Motor neuron (in vitro differentiated cells): ENCODE measurements around the gene EVA1C. TPM values are rescaled to one million over a fixed set of nuclear protein-coding genes. Genes with fewer than 3 reads are reported as not detected.

ENCODE experiments used
- ATAC-seq, 8 experiments: fragments of 200-7000 bp; cut with Tn5 transposase; replicated peaks in 6 of 8; 2 replicates each; pipeline ENCODE4 v1.8.0; 2021; ENCODE audit warnings: mild to moderate bottlenecking in 8 of 8, moderate library complexity in 8 of 8
- H3K27ac ChIP-seq, 2 donors: fragments of 250-450 bp; sonication (Bioruptor Pico); 2 replicates each; pipeline ENCODE4 v1.9.0; 2021; ENCODE audit warnings: antibody characterized with exemption in 2 of 2, mild to moderate bottlenecking in 2 of 2, moderate library complexity in 1 of 2
- H3K4me1 ChIP-seq, 2 donors: fragments of 250-450 bp; sonication (Bioruptor Pico); replicated peaks in 1 of 2; 2 replicates each; pipeline ENCODE4 v1.6.1; 2021; ENCODE audit warnings: antibody characterized with exemption in 2 of 2, mild to moderate bottlenecking in 2 of 2, moderate library complexity in 1 of 2
- H3K4me3 ChIP-seq, 5 donors: fragments of 250-450 bp; sonication (Bioruptor Pico); 2 replicates each; pipeline ENCODE4 v1.9.0; 2021; ENCODE audit warnings: antibody characterized with exemption in 5 of 5, mild to moderate bottlenecking in 5 of 5, moderate library complexity in 4 of 5
- WGBS, 10 experiments: fragments of 450-650 bp; shearing (Covaris generic); methylation state at CpG; one replicate each; pipeline ENCODE4 v1.0.0; 2022; 5-methylcytosine and 5-hydroxymethylcytosine counted together
- in situ Hi-C, 9 experiments: fragments of 400-800 bp; cut with MboI; loops; one replicate each; pipeline ENCODE4 v1.15.0; 2021; ENCODE audit warnings: low sequenced_read_pairs in 9 of 9, low pct_unique_long_range_greater_than_20kb in 2 of 9; ENCODE audit not compliant: unreplicated experiment in 9 of 9
- total RNA-seq, 8 experiments: library from RNA; unstranded; fragments of 300-600 nt; gene quantifications; 2 replicates each; pipeline versions ENCODE4 v1.2.3 to v1.2.4, GENCODE V29; 2022

EVA1C gene
- total RNA-seq, 8 experiments from 2014 or later: 0.13 to 45.4 (median 0.69) TPM

DNA sequence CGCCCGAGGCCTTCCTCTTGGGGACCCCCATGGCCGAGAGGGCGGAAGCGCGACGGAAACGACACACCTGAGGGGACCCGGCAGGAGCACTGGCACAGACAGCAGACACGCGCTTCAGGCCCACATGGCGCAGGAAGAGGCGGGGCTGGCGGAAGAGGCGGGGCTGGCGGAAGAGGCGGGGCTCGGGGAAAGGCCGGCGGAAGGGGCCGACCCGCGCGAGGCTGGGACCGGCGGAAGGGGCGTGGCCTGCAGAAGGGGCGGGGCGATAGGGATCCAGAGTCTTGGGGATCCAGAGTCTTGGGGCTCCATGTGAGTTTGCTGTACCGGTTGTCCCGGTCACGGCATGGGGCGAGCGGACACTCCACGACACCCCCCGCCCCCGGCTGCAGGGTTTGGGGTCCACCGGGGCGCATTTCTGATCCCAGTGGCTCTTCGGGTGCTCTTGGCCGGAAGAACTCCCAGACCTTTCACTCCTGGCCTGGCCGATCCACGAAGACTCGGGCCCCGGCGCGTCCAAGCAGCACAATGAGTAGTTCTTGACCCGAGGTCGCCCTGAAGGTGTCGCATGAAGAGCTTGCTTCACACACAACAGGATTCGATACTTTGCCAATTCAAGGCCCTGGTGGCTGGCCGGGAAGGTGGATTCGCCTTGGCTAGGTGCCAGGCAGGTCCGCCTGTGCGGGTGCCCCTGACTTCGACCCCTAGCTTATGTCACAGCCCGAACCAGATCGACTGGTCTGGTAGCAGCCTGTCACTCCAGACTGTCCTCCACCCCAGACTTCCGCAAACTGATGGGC is 19.4 kb upstream of the EVA1C start, which contains the start of gene URB1:
URB1 (minus strand) TSS at position 133 of the 797 bp plus-strand sequence; CDS start at position 31, 102 bp downstream.
- H3K4me3 ChIP-seq: peak within 1 kb of the TSS; percentile 47 to 95 (median 88)
- in situ Hi-C loops: no loop called here
- H3K4me1 ChIP-seq: peaks cover 2 to 7% of the 10 kb centered on the region in 2 donors
- 0 to 99% (median 9%) methylated on average over 1 to 10 of the region's 59 CpGs; no CpG with 5 or more reads in 4 of the 10 experiments for WGBS, 10 experiments
- ATAC-seq: peak; percentile 94 to 99 (median 99)
- peak within 1 kb of the TSS in 1 of 2 donors; percentile 60 for H3K27ac ChIP-seq

DNA sequence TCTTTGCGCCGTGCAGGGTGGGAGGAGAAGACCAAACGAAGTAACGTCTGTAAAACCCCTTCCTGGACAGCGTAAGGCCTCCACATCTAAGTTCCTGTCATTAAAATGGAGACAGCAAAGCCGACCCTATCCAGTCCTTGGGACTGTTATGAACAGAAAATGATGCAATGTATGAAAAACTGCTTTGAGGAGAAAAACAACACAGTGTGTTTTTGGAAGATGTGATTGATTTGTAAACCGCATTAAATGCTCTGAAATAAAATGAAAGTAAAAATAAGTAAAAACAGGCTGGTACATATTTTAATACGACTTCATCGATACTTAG is 18.9 kb upstream of the EVA1C start:
- 40 to 100% (median 85%) methylated on average over 2 to 9 of the region's 9 CpGs for WGBS, 10 experiments
- Histone ChIP-seq H3K27ac (no peak overlapping the region), H3K4me3 (peak overlapping the region in 1 of 5 donors; percentile 89), H3K4me1 (peaks cover 2 to 7% of the 10 kb centered on the region in 2 donors)
- ATAC-seq: no peak
- in situ Hi-C loops: no loop called here

DNA sequence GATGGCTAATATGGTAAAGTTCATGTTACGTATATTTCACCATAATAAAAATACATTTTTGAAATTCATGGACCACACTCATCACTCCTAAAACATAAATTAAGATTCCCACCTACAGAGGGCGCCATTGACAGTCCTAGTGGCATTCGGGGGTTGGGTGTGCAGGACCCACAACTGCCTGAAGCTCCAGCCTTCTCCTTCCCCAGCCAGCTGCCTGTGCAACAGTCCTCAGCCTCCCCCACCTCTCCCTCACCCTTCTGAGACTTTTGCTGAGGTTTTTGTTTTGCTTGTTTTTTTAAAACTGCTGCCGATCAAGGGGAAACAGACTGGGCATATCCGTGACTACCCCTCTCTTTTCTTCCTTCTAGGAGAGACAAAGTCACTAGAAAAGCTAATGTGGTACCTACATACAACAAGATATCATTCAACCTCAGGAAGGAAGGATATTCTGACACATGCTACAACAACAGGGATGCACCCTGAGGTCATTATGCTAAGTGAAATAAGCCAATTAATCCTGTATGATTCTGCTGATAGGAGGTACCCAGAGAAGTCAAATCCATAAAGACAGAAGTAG is 9.2 kb upstream of the EVA1C start:
- 0 to 46% (median 9%) methylated on average over 1 to 4 of the region's 5 CpGs for WGBS, 10 experiments
- in situ Hi-C loops: loop anchor here in 8 of 9 experiments (10.0 to 25.0 kb wide), 5 partner anchors 159 to 209 kb away; partner anchors contain the start of genes TCP10L (in 3 of the 8) and CFAP298 (in 1 of the 8)
- Histone ChIP-seq H3K4me1 (no peaks in the 10 kb centered on the region), H3K27ac (no peak overlapping the region), H3K4me3 (no peak overlapping the region)
- peak; percentile 66 to 98 (median 77) for ATAC-seq

DNA sequence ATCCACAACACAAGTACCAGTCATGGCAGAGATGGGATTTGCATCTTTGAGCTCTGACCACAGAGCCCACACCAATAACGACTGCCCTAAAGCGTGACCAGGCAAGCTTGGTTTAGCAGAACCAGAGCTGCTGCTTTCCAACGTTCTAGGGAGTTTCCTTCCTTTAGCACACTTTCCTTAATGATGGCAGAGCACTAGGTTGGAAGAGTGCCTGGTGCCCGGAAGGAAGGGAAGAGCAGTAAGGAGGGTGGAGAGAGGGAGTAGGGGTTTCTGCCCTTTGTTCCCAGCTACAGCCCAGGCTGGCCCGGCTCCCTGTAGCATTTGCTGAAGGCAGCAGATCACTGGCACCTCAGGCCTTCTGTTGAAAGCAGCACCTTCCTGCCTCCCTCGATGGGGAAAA is 6.1 kb upstream of the EVA1C start:
- peak in 1 of 8 experiments; percentile 11 for ATAC-seq
- H3K4me1 ChIP-seq: no peaks in the 10 kb centered on the region
- WGBS, 10 experiments: 0 to 93% (median 60%) methylated on average over 1 to 5 of the region's 6 CpGs; no CpG with 5 or more reads in 3 of the 10 experiments
- no peak overlapping the region for H3K27ac ChIP-seq
- no peak overlapping the region for H3K4me3 ChIP-seq
- in situ Hi-C loops: loop anchor here in 8 of 9 experiments (10.0 to 25.0 kb wide), 5 partner anchors 156 to 206 kb away; partner anchors contain the start of genes TCP10L (in 3 of the 8) and CFAP298 (in 1 of the 8)

DNA sequence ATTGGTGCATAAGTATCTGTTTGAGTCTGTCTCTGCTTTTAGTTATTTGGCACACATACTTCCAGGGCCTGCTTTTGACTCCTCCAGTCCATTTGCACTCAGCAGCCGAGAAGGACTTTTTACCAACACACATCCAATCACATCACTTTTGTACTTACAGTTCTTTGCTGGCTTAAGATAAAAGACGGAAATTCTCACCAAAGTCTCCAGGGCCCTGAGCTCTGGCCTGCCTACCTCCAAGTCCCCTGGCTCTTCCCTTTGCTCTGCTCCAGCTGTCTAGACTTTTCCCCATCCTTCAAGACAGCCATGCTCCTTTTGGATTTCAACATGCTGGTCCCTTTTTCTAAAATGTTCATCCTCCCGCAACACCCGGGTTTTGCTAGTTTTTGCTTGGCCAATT is 2.2 kb upstream of the EVA1C start:
- no peak overlapping the region for H3K4me3 ChIP-seq

DNA sequence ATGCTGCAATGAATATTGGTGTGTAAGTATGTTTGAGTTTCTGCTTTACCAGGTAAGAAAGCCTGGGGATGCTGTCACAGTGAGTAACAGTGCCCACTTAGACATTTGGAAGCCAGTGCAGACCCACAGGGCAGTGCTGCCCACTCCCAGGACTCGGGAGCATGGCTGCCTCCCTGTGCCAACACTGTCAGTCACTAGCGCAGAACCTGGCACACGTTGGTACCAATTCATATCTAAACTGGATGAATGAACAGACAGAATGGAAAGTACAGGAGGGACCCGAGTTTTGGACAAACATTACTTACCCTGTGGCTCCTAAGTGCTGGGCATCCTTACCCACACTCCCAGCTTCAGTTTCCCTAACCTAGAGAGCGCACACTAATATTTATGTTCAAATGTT is 1.6 kb upstream of the EVA1C start:
- in situ Hi-C loops: loop anchor here in 6 of 9 experiments (25.0 kb wide), 3 partner anchors 151 to 201 kb away; partner anchors contain the start of genes TCP10L (in 3 of the 6) and CFAP298 (in 1 of the 6)
- no peak overlapping the region for H3K27ac ChIP-seq
- 67 to 100% (median 82%) methylated on average over 1 to 5 of the region's 5 CpGs; no CpG with 5 or more reads in 2 of the 10 experiments for WGBS, 10 experiments
- peaks cover 10 to 19% of the 10 kb centered on the region in 2 donors for H3K4me1 ChIP-seq
- no peak overlapping the region for H3K4me3 ChIP-seq
- ATAC-seq: no peak

More for the DNA sequence above, 2.2 kb upstream of the EVA1C start:
- Histone ChIP-seq H3K27ac (no peak overlapping the region), H3K4me1 (peaks cover 4 to 12% of the 10 kb centered on the region in 2 donors)
- no peak for ATAC-seq
- in situ Hi-C loops: loop anchor here in 6 of 9 experiments (25.0 kb wide), 3 partner anchors 152 to 202 kb away; partner anchors contain the start of genes TCP10L (in 3 of the 6) and CFAP298 (in 1 of the 6)
- WGBS, 10 experiments: 47 to 100% (median 79%) methylated on average over 2 to 4 of the region's 4 CpGs; no CpG with 5 or more reads in 1 of the 10 experiments

DNA sequence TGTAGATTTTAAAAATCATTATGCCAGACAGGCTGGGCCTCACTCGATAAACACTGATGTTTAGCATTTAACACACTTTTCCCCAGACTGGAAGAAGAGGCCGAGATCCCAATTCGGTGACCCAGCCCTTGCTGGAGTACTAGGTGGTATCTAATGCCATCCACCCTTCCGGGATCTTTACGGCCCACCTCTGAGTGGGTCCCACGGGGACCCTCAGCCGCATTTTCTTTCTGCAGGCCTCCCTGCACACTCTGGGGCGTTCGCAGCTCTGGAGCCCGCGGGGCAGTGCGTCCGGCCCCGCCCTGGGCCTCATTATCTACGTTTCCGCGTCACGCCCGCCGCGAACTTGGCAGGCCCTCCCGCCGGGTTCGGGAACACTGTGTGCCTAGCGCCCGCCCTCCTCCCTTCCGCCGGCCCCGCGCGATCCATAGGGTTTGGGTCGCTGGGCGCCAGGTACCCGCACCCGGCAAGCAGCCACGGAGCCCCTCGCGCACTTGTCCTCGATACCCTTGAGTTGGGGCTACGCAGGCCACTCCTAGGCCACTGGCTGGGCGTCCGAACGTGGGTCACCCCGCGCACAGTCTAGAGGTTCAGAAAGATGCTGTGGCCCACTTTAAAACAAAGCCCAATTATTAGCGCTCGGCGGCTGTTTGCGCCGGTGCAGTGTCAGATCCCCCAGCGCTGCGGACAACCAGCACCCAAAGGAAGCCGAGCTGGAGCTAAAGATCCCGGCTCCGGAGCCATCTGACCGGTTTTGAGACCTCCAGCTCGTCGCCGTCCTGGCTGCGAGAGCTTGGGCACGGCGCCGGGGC is 950 bp upstream of the EVA1C start:
- Histone ChIP-seq H3K27ac (no peak overlapping the region), H3K4me1 (peaks cover 10 to 25% of the 10 kb centered on the region in 2 donors), H3K4me3 (peak overlapping the region; percentile 42 to 46 (median 44))
- 0 to 40% (median 11%) methylated on average over 1 to 21 of the region's 63 CpGs; no CpG with 5 or more reads in 3 of the 10 experiments for WGBS, 10 experiments
- in situ Hi-C loops: loop anchor here in 6 of 9 experiments (25.0 kb wide), 3 partner anchors 151 to 201 kb away; partner anchors contain the start of genes TCP10L (in 3 of the 6) and CFAP298 (in 1 of the 6)
- ATAC-seq: peak; percentile 8 to 78 (median 30)

DNA sequence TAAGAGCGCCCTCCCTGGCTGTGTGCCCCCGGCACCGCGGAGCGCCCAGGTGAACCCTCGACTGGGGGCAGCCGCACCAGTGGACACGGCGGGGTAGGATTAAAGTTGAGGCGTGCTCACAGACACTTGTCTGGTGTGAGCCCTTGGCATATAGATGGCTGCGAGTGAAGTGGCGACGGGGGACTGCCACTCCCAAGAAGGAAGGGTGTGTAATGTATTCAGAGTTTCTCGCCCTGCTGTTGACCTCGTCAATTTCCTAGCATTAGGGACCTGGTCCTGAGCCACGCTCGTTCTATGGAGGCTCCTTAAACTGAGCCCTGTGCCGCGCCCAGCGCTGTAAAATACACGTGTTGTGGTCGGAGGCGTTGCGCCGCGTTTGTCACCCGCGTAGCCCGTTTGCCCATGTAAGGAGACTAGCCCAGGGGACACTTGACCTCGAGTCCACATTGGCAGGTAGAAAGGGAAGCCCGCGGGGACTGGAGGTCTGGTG is 554 bp downstream of the EVA1C start:
- peak in 2 of 8 experiments; percentile 13 to 32 for ATAC-seq
- in situ Hi-C loops: loop anchor here in 6 of 9 experiments (25.0 kb wide), 3 partner anchors 149 to 199 kb away; partner anchors contain the start of genes TCP10L (in 3 of the 6) and CFAP298 (in 1 of the 6)
- WGBS, 10 experiments: 0 to 60% (median 15%) methylated on average over 1 to 8 of the region's 32 CpGs; no CpG with 5 or more reads in 5 of the 10 experiments
- H3K27ac ChIP-seq: no peak overlapping the region
- H3K4me1 ChIP-seq: peaks cover 12 to 32% of the 10 kb centered on the region in 2 donors
- peak overlapping the region; percentile 42 to 46 (median 44) for H3K4me3 ChIP-seq

DNA sequence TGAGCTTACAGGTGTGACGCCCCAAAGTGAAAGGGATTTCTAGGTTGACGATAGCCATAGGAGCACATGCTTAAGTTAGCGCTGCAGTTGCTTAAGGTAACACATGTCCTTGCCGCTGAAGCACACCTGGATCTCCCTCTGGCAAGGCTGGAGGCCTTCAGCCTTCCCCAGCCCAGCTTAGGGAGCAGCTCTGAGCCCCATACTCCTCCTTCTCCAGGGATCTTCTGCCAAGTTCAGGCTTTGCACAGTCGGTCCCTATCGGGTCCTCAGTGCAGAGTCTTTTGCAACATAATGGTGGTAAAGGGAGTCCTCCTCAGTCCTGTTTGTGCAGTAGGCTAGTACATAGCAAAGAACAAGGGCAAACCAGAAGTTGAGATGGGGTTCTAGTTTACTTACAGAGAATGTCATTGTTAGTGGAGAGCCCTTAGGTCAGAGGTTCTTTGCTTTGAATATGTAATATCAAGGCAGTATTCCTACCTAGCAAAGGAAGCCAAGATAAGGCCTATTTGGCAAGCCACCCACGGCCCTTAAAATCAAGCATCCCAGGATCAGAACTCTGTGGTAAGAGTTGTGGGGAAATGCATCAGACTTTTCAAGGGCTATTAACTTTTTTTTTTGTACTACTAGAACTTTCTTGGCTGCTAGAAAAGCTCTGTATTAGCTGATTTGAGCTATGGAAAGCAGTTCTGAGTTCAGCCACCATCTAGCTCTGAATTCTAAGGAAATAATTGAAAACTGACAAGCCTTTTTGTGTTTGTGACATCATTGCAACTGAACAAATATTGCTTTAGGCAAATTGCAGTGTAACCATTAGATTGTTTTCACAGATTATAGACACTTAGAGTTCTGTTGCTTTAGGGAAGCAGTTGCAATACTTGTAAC is 1.4 kb downstream of the EVA1C start:
- Histone ChIP-seq H3K4me1 (peaks cover 15 to 36% of the 10 kb centered on the region in 2 donors), H3K27ac (no peak overlapping the region), H3K4me3 (peak overlapping the region in 1 of 5 donors; percentile 46)
- WGBS, 10 experiments: 17 to 100% (median 71%) methylated on average over 1 to 5 of the region's 7 CpGs; no CpG with 5 or more reads in 1 of the 10 experiments
- in situ Hi-C loops: loop anchor here in 6 of 9 experiments (25.0 kb wide), 3 partner anchors 148 to 198 kb away; partner anchors contain the start of genes TCP10L (in 3 of the 6) and CFAP298 (in 1 of the 6)
- peak in 1 of 8 experiments; percentile 1 for ATAC-seq

DNA sequence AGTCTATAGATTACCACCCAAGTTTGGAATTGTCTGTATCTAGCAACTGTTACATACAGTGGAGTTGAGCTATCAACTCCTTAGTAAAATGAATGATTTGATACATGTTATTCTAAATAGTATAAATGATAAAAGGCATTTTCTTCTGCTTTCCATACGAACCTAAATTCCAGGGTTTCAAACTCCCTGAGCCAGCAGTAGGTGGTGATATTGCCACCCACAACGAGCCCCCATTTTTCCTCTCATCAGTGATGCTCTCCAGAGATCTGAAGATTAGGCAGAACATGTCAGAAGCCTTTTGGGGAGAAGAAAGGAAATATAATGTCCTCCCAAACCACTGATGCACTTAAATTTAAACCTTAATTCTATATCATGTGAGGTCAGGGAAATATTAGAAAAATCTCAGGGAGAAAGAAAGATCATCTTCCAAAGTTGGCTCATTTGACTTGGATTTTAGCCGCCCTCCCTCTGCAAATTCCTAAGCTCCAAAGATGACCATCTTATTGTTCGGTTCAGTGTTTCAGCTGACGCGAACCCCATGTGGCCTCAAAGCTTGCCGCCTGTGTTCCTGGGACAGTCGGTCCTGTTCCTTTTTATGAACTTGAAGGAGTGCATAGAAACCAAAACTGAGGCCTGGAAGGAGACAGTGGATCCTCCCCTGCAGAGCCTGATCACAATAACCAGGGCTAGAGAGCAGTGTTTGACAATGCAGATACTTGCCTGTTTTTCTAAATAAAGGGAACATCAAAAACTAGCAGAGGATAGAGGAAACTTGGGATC is 2.3 kb downstream of the EVA1C start:
- peaks cover 15 to 36% of the 10 kb centered on the region in 2 donors for H3K4me1 ChIP-seq
- H3K4me3 ChIP-seq: no peak overlapping the region
- ATAC-seq: no peak
- no peak overlapping the region for H3K27ac ChIP-seq
- WGBS, 10 experiments: 0 to 100% (median 71%) methylated on average over 1 to 8 of the region's 8 CpGs; no CpG with 5 or more reads in 1 of the 10 experiments
- in situ Hi-C loops: loop anchor here in 6 of 9 experiments (25.0 kb wide), 3 partner anchors 148 to 198 kb away; partner anchors contain the start of genes TCP10L (in 3 of the 6) and CFAP298 (in 1 of the 6)
